IPS-15b (cell line): ENCODE data around the gene MORF4L1.
A peak's percentile ranks its signal among the peaks of the same experiment; 100 is the strongest.
"Not testable (repeated sequence)": the region's sequence is repeated elsewhere in the genome, so short reads cannot be mapped to it uniquely, and the experiment has no call there.

Experiments used
- H3K27me3 ChIP-seq: one replicate; pipeline ENCODE4 v1.6.1; 2013; ENCODE audit warnings: low read length; ENCODE audit not compliant: control insufficient read depth, insufficient read depth
- H3K36me3 ChIP-seq: one replicate; pipeline ENCODE4 v1.6.1; 2013; ENCODE audit warnings: low read length; ENCODE audit not compliant: control insufficient read depth, insufficient read depth
- H3K4me1 ChIP-seq: one replicate; pipeline ENCODE4 v1.6.1; 2013; ENCODE audit warnings: mild to moderate bottlenecking, low read length; ENCODE audit not compliant: control insufficient read depth, insufficient read depth
- H3K4me3 ChIP-seq: one replicate; pipeline ENCODE4 v1.5.1; 2013; ENCODE audit warnings: low read depth, low read length
- H3K9ac ChIP-seq: one replicate; pipeline ENCODE4 v1.6.1; 2013; ENCODE audit warnings: low read depth, mild to moderate bottlenecking, low read length
- H3K9me3 ChIP-seq: one replicate; pipeline ENCODE4 v1.6.1; 2013; ENCODE audit warnings: mild to moderate bottlenecking, low read length; ENCODE audit not compliant: control insufficient read depth, insufficient read depth

Gene MORF4L1

GRCh38 chr15:78872155-78872971 is at the start of gene MORF4L1:
Gene MORF4L1, plus strand, starts transcription at chr15:78872890. Its CDS starts 128 bp downstream, at chr15:78873018.
- H3K4me3 ChIP-seq = peak within 1 kb of the TSS; percentile 100
- peaks cover 4% of the 10 kb centered on the region for H3K36me3 ChIP-seq
- H3K9me3 ChIP-seq = no peaks in the 10 kb centered on the region
- peak within 1 kb of the TSS; percentile 100 for H3K9ac ChIP-seq
- H3K27me3 ChIP-seq = no peaks in the 10 kb centered on the region
- H3K4me1 ChIP-seq = peaks cover 7% of the 10 kb centered on the region

GRCh38 chr15:78828920-78829319 is 43.8 kb upstream of the MORF4L1 start:
- no peak overlapping the region for H3K9ac ChIP-seq
- no peak overlapping the region for H3K4me3 ChIP-seq
- no peaks in the 10 kb centered on the region for H3K9me3 ChIP-seq
- no peaks in the 10 kb centered on the region for H3K27me3 ChIP-seq
- no peaks in the 10 kb centered on the region for H3K4me1 ChIP-seq
- no peaks in the 10 kb centered on the region for H3K36me3 ChIP-seq

- H3K4me1 ChIP-seq = no peaks in the 10 kb centered on the region
- no peak overlapping the region for H3K9ac ChIP-seq
- no peaks in the 10 kb centered on the region for H3K36me3 ChIP-seq
- no peaks in the 10 kb centered on the region for H3K27me3 ChIP-seq
- H3K9me3 ChIP-seq = no peaks in the 10 kb centered on the region
- H3K4me3 ChIP-seq = no peak overlapping the region
Observed at GRCh38 chr15:78830514-78831228, 42.0 kb upstream of the MORF4L1 start.

GRCh38 chr15:78831229-78832207 is 41.2 kb upstream of the MORF4L1 start:
- Histone ChIP-seq H3K4me1 (no peaks in the 10 kb centered on the region), H3K9me3 (no peaks in the 10 kb centered on the region), H3K36me3 (no peaks in the 10 kb centered on the region), H3K4me3 (no peak overlapping the region), H3K9ac (no peak overlapping the region), H3K27me3 (no peaks in the 10 kb centered on the region)

- Histone ChIP-seq H3K9me3 (no peaks in the 10 kb centered on the region), H3K36me3 (no peaks in the 10 kb centered on the region), H3K9ac (no peak overlapping the region), H3K4me1 (no peaks in the 10 kb centered on the region), H3K27me3 (no peaks in the 10 kb centered on the region), H3K4me3 (no peak overlapping the region)
Observed at GRCh38 chr15:78836333-78836732, 36.4 kb upstream of the MORF4L1 start.

- Histone ChIP-seq H3K4me1 (no peaks in the 10 kb centered on the region), H3K9ac (no peak overlapping the region)
Observed at GRCh38 chr15:78837131-78837530, 35.6 kb upstream of the MORF4L1 start.

GRCh38 chr15:78837543-78837942 is 35.1 kb upstream of the MORF4L1 start:
- Histone ChIP-seq H3K36me3 (no peaks in the 10 kb centered on the region), H3K27me3 (no peaks in the 10 kb centered on the region), H3K4me1 (no peaks in the 10 kb centered on the region), H3K9me3 (no peaks in the 10 kb centered on the region), H3K9ac (no peak overlapping the region), H3K4me3 (no peak overlapping the region)

More at GRCh38 chr15:78837131-78837530, 35.6 kb upstream of the MORF4L1 start:
- H3K4me3 ChIP-seq = no peak overlapping the region
- no peaks in the 10 kb centered on the region for H3K27me3 ChIP-seq
- H3K9me3 ChIP-seq = no peaks in the 10 kb centered on the region
- H3K36me3 ChIP-seq = no peaks in the 10 kb centered on the region

- Histone ChIP-seq H3K9ac (no peak overlapping the region), H3K9me3 (no peaks in the 10 kb centered on the region), H3K4me3 (no peak overlapping the region), H3K4me1 (no peaks in the 10 kb centered on the region), H3K36me3 (no peaks in the 10 kb centered on the region), H3K27me3 (no peaks in the 10 kb centered on the region)
Observed at GRCh38 chr15:78838489-78838888, 34.2 kb upstream of the MORF4L1 start.

- H3K4me1 ChIP-seq, H3K9me3 ChIP-seq, H3K9ac ChIP-seq, H3K4me3 ChIP-seq, H3K36me3 ChIP-seq, H3K27me3 ChIP-seq: not testable (repeated sequence)
Observed at GRCh38 chr15:78839151-78839550, 33.5 kb upstream of the MORF4L1 start.

GRCh38 chr15:78840661-78841375 is 31.9 kb upstream of the MORF4L1 start:
- no peaks in the 10 kb centered on the region for H3K27me3 ChIP-seq
- no peaks in the 10 kb centered on the region for H3K36me3 ChIP-seq
- no peak overlapping the region for H3K9ac ChIP-seq
- no peaks in the 10 kb centered on the region for H3K4me1 ChIP-seq
- H3K4me3 ChIP-seq = no peak overlapping the region
- no peaks in the 10 kb centered on the region for H3K9me3 ChIP-seq

- Histone ChIP-seq H3K4me3 (no peak overlapping the region), H3K9ac (no peak overlapping the region), H3K36me3 (no peaks in the 10 kb centered on the region), H3K9me3 (no peaks in the 10 kb centered on the region), H3K27me3 (no peaks in the 10 kb centered on the region), H3K4me1 (no peaks in the 10 kb centered on the region)
Observed at GRCh38 chr15:78841376-78841706, 31.3 kb upstream of the MORF4L1 start.
